ENCODE data around the gene PLA2G12A. TPM values are rescaled to one million over a fixed set of nuclear protein-coding genes. Genes with fewer than 3 reads are reported as not detected.

Gene PLA2G12A
- polyA plus RNA-seq, 2 of the 4 experiments (the other 2 are of a cell fraction), result 9.8 to 39.3 TPM

GRCh38 chr4:109698656-109699055 is 31.2 kb downstream of the PLA2G12A start:
- CTCF ChIA-PET, result no interaction called here
- no peaks in the 10 kb centered on the region for H3K9me3 ChIP-seq
- no peak overlapping the region for H3K4me2 ChIP-seq
- H3K27ac ChIP-seq, result no peak overlapping the region
- WGBS (ENCODE audit: missing lambda C conversion rate), result 100% methylated on average over 1 of the region's 1 CpG
- POLR2A ChIA-PET, result no interaction called here
- TF ChIP-seq HES2 (IDR thresholded peaks at IDR 0.05) (no peak), ZNF302 (CRISPR knock-in tag; IDR thresholded peaks at IDR 0.05) (no peak), HDAC2 (IDR thresholded peaks at IDR 0.05) (no peak), ZFP36 (IDR thresholded peaks at IDR 0.05; ENCODE audit: borderline replicate concordance, partially characterized antibody) (no peak), ESRRA (IDR thresholded peaks at IDR 0.05; ENCODE audit: borderline replicate concordance, low read length) (no peak), FOSB (CRISPR knock-in tag; IDR thresholded peaks at IDR 0.05) (no peak), BHLHE40 (IDR thresholded peaks at IDR 0.05; ENCODE audit: low read depth, low read length) (no peak), POLR2A (IDR thresholded peaks at IDR 0.05; ENCODE audit: low read length) (no peak), POLR2AphosphoS2 (conservative IDR thresholded peaks at IDR 0.05; ENCODE audit: low read length) (no peak), ATOH8 (CRISPR knock-in tag; IDR thresholded peaks at IDR 0.05; ENCODE audit: low read depth) (no peak), HMGXB4 (CRISPR knock-in tag; IDR thresholded peaks at IDR 0.05; ENCODE audit: borderline replicate concordance) (no peak), RARB (CRISPR knock-in tag; IDR thresholded peaks at IDR 0.05) (no peak), KDM5A (IDR thresholded peaks at IDR 0.05) (no peak), CBX2 (IDR thresholded peaks at IDR 0.05; ENCODE audit: borderline replicate concordance, low read depth) (no peak), TFCP2L1 (CRISPR knock-in tag; IDR thresholded peaks at IDR 0.05) (no peak), TP53 (CRISPR knock-in tag; IDR thresholded peaks at IDR 0.05) (no peak), RCOR1 (IDR thresholded peaks at IDR 0.05; ENCODE audit: low read depth, low read length) (no peak), REST (IDR thresholded peaks at IDR 0.05) (no peak)
- FAIRE-seq (no peak), DNase-seq (ENCODE audit: low read depth in 1 of 2, low spot score in 1 of 2) (no peak), ATAC-seq (no peak)
- peaks cover 8% of the 10 kb centered on the region for H3K4me1 ChIP-seq
- no peak overlapping the region for H3K4me3 ChIP-seq

GRCh38 chr4:109691411-109691920 is 38.4 kb downstream of the PLA2G12A start:
- 95% methylated on average over 1 of the region's 1 CpG for WGBS (ENCODE audit: missing lambda C conversion rate)
- Histone ChIP-seq H3K9me3 (no peaks in the 10 kb centered on the region), H3K4me2 (no peak overlapping the region), H3K27ac (no peak overlapping the region), H3K4me1 (no peaks in the 10 kb centered on the region), H3K4me3 (no peak overlapping the region)
- POLR2A ChIA-PET, result no interaction called here
- FAIRE-seq (no peak), DNase-seq (ENCODE audit: low read depth in 1 of 2, low spot score in 1 of 2) (no peak), ATAC-seq (no peak)
- CTCF ChIA-PET, result interaction anchor here (1.3 kb wide), 1 partner anchor 10 kb away, joined by 3 read pairs; no protein-coding TSS in a partner anchor
- TF ChIP-seq E2F6 (IDR thresholded peaks at IDR 0.05; ENCODE audit: borderline replicate concordance, low read depth) (no peak), SMC3 (IDR thresholded peaks at IDR 0.05) (no peak), HES2 (IDR thresholded peaks at IDR 0.05) (no peak), RNF2 (IDR thresholded peaks at IDR 0.05; ENCODE audit: borderline replicate concordance, low read depth) (no peak), NR3C1 (IDR thresholded peaks at IDR 0.05) (no peak), ZNF302 (CRISPR knock-in tag; IDR thresholded peaks at IDR 0.05) (no peak), EP300 (IDR thresholded peaks at IDR 0.05) (no peak), MAFK (IDR thresholded peaks at IDR 0.05; ENCODE audit: partially characterized antibody) (no peak), RCOR1 (IDR thresholded peaks at IDR 0.05; ENCODE audit: low read depth, low read length) (no peak), CTCF (IDR thresholded peaks at IDR 0.05) (no peak), RARB (CRISPR knock-in tag; IDR thresholded peaks at IDR 0.05) (no peak), HOXB13 (CRISPR knock-in tag; IDR thresholded peaks at IDR 0.05; ENCODE audit: low read depth) (no peak), TP53 (CRISPR knock-in tag; IDR thresholded peaks at IDR 0.05) (no peak), CBX8 (IDR thresholded peaks at IDR 0.05) (no peak), HOXA7 (CRISPR knock-in tag; IDR thresholded peaks at IDR 0.05) (no peak), TFCP2L1 (CRISPR knock-in tag; IDR thresholded peaks at IDR 0.05) (no peak), HDAC2 (IDR thresholded peaks at IDR 0.05) (no peak), EHMT2 (IDR thresholded peaks at IDR 0.05; ENCODE audit: low read depth) (no peak), EHF (CRISPR knock-in tag; IDR thresholded peaks at IDR 0.05) (no peak)

All from A549 (cell line).